NCI-H748 (cell line): ENCODE data around the gene DAB2IP.

Experiments
- DNase-seq: peaks from one replicate; lab custom pipeline; 2025; ENCODE audit not compliant: unreplicated experiment; lab: John Stamatoyannopoulos, UW

Gene DAB2IP

GRCh38 chr9:121773286-121773953 lies 122.0 kb downstream of the DAB2IP start:
- no peak for DNase-seq

GRCh38 chr9:121773954-121774714 lies 122.7 kb downstream of the DAB2IP start:
- DNase-seq, result no peak

GRCh38 chr9:121774715-121775613 lies 123.5 kb downstream of the DAB2IP start:
- no peak for DNase-seq

DNA sequence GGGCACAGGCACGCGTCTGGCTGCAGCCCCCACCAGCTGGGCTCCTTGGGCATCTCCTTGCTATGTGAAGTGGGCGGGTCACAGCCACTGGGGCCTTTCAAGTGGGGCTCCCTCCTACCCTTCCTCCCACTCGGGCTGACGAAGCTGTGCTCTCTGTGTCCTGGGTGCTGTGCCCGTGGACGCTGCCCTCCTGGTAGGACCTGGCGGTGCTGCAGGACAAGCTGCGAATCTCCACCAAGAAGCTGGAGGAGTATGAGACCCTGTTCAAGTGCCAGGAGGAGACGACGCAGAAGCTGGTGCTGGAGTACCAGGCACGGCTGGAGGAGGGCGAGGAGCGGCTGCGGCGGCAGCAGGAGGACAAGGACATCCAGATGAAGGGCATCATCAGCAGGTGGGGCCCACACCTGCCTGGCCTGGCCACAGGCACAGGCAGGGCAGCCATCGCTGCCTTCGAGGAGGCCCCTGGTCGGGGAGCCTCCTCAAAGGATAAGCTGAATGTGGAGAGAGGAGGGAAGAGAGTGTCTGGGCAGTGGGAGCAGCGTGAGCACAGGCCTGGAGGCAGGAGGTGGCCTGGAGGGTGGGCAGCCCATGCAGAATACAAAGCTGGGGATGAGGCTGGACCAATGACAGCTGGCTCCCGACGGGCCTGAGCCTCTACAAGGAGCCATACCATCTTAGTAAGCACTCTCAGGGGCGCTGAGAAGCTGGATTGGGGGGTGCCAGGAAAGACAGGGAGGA lies 124.7 kb downstream of the DAB2IP start:
- no peak for DNase-seq

DNA sequence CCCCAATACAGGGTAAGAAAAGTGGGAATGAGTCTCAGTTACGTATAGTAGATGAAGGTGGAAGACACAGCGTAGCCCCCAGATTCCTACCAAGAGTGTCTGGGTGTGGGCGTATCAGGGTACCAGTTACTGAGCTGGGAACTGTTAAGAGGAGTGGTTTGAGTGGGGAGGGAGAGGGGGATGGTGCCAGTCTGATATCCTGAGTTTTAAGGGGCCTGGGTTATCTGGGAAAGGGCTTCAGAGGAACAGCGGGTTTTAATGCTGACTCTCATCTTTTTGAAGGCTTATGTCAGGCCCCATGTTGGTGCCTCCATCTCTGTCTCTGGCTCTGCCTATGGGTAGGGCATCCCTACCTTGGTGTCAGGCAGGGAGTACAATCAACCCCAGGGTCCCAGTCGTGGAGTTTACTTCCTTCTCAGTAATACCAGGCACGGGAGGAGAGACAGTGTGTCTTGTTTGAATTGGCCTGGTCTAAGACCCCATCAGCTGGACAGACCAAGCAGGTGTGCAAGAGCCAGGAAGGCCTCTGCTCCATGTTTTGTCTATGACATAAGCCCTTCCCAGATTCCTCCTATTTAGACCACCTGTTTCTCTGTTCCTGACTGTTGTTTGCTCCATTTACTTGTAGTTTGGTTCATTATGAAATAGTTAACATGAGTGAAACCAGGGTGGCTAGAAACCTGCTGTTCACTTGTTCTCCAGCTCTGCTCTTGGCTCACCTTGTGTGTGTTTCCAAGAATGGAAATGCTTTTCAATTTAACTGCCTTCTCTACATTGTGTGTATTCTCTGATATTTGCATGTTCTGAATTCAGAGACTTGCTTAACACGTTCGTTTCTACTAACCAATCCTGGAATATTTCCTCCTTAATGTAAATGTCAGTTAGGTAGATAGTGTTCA lies 125.6 kb downstream of the DAB2IP start:
- no peak for DNase-seq

DNA sequence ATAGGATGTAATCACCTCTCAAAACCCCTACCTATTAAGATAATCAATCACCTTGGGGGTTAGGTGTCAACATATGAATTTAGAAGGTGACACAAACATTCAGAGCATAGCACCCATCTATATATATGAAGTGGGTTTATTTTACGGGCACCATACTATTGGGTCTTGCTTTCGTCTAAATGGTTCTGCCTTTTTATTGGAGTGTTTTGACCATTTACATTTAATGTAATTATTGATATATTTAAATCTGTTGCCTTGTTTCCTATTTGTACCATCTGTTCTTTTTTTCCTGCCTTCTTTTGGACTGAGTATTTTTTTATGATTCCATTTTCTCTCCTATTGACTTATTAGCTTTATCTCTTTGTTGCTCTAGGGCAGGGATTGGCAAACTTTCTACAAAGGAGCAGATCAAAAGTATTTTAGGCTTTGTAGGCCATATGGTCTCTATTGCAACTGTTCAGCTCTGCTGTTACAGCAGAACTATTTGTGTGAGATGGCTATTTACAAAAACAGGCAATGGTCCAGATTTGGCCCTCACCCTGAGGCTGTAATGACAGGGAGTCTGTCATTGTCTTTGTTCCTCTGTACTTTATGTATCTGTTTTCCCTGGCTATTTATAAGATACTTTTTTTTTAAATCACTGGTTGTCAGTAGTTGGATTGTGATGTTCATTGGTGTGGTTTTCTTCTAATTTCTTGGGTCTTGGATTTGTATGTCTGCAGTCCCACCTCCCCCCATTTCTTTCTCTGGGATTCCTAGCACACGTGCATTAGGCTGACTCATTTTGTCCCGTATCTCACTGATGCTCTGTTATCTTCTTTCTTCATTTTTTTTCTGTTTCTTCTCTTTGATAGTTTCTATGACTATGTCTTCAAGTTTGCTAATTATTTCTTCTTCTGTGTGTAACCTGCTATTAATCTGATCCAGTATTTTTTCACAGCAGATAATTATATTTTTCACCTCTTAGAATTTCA lies 127.1 kb downstream of the DAB2IP start:
- no peak for DNase-seq

DNA sequence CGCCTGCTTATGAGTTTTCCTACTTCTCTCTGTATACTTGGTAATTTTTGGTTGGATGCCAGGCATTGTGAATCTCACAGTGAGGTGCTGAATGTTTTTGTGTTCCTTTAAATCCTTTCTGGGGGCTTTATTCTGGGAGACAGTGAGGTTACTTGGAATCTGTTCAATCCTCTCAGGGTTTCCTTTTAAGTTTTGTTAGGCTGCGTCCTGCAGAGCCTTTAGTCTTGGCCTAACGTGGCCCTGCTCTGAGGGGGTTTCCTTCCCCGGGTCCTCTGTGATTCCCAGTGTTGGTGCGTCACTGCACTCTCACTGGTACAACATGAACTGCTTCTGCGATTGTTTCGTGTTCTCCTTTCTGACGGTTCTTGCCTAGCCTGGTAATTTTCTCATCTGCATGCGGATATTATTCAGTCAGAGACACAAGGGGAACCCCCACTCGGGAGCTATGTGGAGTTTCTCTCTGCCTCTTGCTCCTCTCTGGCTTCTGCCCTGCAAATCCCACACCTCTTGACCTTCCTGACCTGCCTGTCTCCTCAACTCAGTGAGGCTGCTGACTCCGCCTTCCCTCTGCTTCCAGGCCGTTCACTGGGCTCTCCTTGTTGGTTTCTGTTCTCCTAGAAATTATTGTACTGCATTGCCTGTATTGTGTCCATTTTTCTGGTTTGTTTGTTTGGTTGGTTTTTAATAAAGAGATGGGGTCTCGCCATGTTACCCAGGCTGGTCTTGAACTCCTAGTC lies 128.1 kb downstream of the DAB2IP start:
- no peak for DNase-seq

DNA sequence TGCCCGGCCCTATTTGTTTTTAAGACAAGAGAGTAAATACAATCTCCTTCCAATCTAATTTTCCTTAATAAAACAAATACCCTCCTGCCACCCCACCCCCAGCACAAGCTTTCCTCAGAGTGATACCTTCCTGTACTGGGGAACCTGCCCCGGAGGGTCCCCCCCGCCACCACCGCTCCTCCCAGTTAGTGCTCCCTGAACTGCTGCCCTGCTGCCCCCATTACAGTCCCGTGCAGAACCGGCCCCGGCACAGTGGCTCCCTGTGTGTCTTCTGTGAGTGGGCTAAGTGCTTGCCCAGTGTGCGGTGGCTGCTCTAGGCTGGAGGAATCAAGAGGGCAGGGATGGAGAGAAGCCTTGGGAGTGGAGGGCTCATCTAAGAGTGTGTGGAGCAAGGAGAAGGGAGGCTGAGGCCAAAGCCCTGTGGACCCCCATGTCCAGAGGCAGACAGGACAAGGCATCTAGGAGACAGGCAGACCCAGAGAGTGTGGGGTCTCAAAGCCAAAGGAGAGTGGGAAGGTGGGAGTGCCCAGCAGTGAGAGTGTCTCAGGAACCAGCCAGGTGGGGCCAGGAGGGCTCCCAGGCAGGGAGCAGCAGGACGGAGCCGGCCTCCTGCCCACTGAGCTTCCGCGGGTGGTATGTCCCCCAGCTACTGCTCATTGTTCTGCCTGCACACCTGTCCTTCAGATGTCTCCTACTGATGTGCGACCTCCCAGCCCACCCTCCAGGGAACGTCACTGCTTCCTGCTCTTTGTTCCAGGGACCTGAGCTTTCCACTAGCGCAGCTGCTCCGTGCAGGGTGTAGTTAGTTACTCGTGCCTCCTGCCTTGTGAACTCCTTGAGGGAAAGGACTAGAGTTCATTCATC lies 129.0 kb downstream of the DAB2IP start:
- DNase-seq, result peak; percentile 30

DNA sequence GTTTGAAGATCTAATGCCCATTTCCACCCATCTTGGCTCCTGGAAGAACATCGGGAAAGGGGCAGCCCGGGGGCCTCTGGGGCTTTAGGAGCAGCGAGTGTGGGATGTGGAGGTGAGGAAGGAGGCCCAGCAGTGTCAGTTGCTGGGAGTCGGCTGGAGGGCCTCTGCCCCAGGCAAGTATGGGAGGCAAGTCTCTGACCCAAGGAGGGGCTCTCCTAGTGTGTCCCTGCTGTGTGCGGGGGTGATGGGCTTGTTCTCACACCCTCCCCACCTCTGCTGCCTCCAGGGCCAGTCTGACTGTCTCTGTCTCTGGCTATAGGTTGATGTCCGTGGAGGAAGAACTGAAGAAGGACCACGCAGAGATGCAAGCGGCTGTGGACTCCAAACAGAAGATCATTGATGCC lies 129.7 kb downstream of the DAB2IP start:
- no peak for DNase-seq

GRCh38 chr9:121781701-121782464 lies 130.4 kb downstream of the DAB2IP start:
- no peak for DNase-seq

GRCh38 chr9:121782514-121783110 lies 131.2 kb downstream of the DAB2IP start:
- DNase-seq, result no peak

DNA sequence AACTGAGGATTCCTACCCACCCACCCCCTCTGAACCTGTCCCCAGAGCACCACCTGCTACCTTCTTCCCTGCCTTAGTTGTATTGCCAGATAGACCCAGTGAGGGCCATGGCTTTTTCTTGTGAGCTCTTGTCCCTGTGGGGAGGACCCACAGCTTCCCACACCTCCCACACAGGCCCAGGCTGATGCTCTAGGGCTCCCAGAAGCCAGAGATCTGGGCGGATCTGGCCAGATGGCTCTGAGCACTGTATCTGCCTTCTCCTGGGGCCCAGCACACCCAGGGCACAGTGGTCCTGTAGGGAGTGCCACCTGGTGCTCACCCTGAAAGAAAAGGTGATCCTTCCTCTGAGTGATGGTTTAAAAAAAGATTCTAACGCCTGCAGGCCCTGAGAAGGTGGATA lies 131.7 kb downstream of the DAB2IP start:
- DNase-seq, result no peak

- no peak for DNase-seq
These were observed 132.4 kb downstream of the DAB2IP start for GRCh38 chr9:121783521-121784507.

- no peak for DNase-seq
These were observed 133.4 kb downstream of the DAB2IP start for GRCh38 chr9:121784731-121785411.
